Panc1 (cell line): ENCODE results near the gene MEI4. TPM values are rescaled to one million over a fixed set of nuclear protein-coding genes. Genes with fewer than 3 reads are reported as not detected.

Experiments
- ATAC-seq: fragments of 200-7000 bp; cut with Tn5 transposase; 2 replicates; pipeline ENCODE4 v1.9.1; 2020; ENCODE audit warnings: mild to moderate bottlenecking, moderate library complexity
- BruUV-seq: library from RNA; stranded (reverse); fragments of 400-500 nt; replicated peaks from 2 replicates; lab custom pipeline; 2021; lab: Mats Ljungman, UMichigan
- CTCF ChIA-PET: fragments of 300-600 bp; sonication (Branson Sonifier 250); formaldehyde crosslinking; loops from one replicate; lab custom pipeline; 2022; ENCODE audit warnings: antibody characterized with exemption; lab: Charles Lee
- POLR2A ChIA-PET: fragments of 300-600 bp; sonication (Branson Sonifier 250); formaldehyde crosslinking; loops from one replicate; lab custom pipeline; 2022; ENCODE audit warnings: antibody characterized with exemption; lab: Charles Lee
- DNase-seq: peaks from one replicate; pipeline ENCODE4 v3.0.0-alpha.2; 2010; ENCODE audit warnings: low read depth, low spot score
- H3K27ac ChIP-seq: 2 replicates; pipeline ENCODE4 v1.5.1; 2011; ENCODE audit warnings: mild to moderate bottlenecking, low read length, inconsistent platforms
- H3K27me3 ChIP-seq: fragments of 200-500 bp; sonication (Bioruptor generic); 2 replicates; pipeline ENCODE4 v1.6.0; 2014; ENCODE audit warnings: low read length, inconsistent platforms; ENCODE audit not compliant: control insufficient read depth, insufficient read depth
- H3K36me3 ChIP-seq: fragments of 200-500 bp; sonication (Bioruptor generic); 2 replicates; pipeline ENCODE4 v1.5.1; 2014; ENCODE audit warnings: inconsistent platforms, mild to moderate bottlenecking, low read length, moderate library complexity; ENCODE audit not compliant: control insufficient read depth, insufficient read depth
- H3K4me1 ChIP-seq: 2 replicates; pipeline ENCODE4 v1.5.1; 2011; ENCODE audit warnings: inconsistent platforms, mild to moderate bottlenecking, low read length, moderate library complexity; ENCODE audit not compliant: control insufficient read depth, insufficient read depth
- H3K4me3 ChIP-seq, 2 experiments: 2 replicates each; pipeline ENCODE4 v1.5.1; 2011 to 2012; ENCODE audit warnings: low read depth in 2 of 2, low read length in 2 of 2, mild to moderate bottlenecking in 2 of 2, inconsistent platforms in 1 of 2, moderate library complexity in 1 of 2
- H3K9me3 ChIP-seq: fragments of 200-500 bp; sonication (Bioruptor generic); 2 replicates; pipeline ENCODE4 v1.5.1; 2014; ENCODE audit warnings: low read depth, mild to moderate bottlenecking, inconsistent platforms, low read length, moderate library complexity; ENCODE audit not compliant: control insufficient read depth, insufficient read depth
- POLR2AphosphoS5 ChIP-seq: IDR thresholded peaks from 2 replicates; pipeline ENCODE4 v1.6.1; 2012; ENCODE audit warnings: mild to moderate bottlenecking, low read depth, low read length, moderate library complexity
- SIN3A ChIP-seq: IDR thresholded peaks from 2 replicates; pipeline ENCODE4 v1.6.1; 2012; ENCODE audit warnings: low read depth, mild to moderate bottlenecking, low read length, moderate library complexity, borderline replicate concordance; ENCODE audit not compliant: insufficient read depth
- TCF7L2 ChIP-seq: IDR thresholded peaks from 2 replicates; pipeline ENCODE4 v1.6.1; 2011; ENCODE audit warnings: mild to moderate bottlenecking, low read depth, low read length, inconsistent platforms
- in situ Hi-C: cut with HindIII; loops from 2 replicates; pipeline ENCODE4 v1.10.0; 2016; ENCODE audit warnings: low sequenced_read_pairs, low pct_unique_long_range_greater_than_20kb
- intact Hi-C: fragments of 100-400 bp; cut with micrococcal nuclease; formaldehyde crosslinking; loops from one replicate; pipeline ENCODE4 v1.10.0; 2022; ENCODE audit not compliant: unreplicated experiment
- total RNA-seq: library from RNA; stranded (reverse); gene quantifications from one replicate; pipeline ENCODE4 v1.2.1, GENCODE V29; 2021; ENCODE audit not compliant: unreplicated experiment
- TF ChIP-seq, protein P1 (sequence below): fragments of 450-650 bp; IDR thresholded peaks from 2 replicates; pipeline ENCODE4 v1.5.1; 2017; ENCODE audit warnings: mild to moderate bottlenecking
- TF ChIP-seq, protein P2 (sequence below), 2 experiments: IDR thresholded peaks; 2 replicates each; pipeline ENCODE4 v1.6.1; 2011 to 2012; ENCODE audit warnings: low read depth in 2 of 2, control low read depth in 1 of 2, low read length in 1 of 2, mild to moderate bottlenecking in 1 of 2, moderate library complexity in 1 of 2; ENCODE audit not compliant: insufficient read depth in 1 of 2

MEI4 gene
- total RNA-seq, 1 experiment from 2014 or later = 0.05 TPM

DNA sequence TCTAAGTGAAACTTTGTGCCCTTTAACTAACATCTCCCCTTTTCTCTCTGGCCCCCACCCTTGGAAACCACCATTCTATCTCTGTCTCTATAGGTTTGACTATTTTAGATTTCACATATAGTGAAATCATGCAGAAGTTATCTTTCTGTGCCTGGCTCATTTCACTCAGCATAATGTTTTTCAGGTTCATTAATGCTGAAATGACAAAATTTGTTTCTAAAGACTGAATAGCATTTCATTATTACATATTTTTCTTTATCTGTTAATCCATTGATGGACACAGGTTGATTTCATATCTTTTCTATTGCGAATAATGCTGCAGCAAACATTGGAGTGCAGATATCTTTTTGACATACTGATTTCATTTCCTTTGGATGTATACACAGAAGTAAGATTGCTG, 30.7 kb downstream of the MEI4 start:
- intact Hi-C loops (no loop called here), in situ Hi-C loops (no loop called here)
- POLR2A ChIA-PET = no interaction called here
- Histone ChIP-seq H3K27ac (no peak overlapping the region), H3K9me3 (no peaks in the 10 kb centered on the region), H3K36me3 (no peaks in the 10 kb centered on the region), H3K27me3 (no peaks in the 10 kb centered on the region), H3K4me1 (no peaks in the 10 kb centered on the region), H3K4me3 (no peak overlapping the region)
- no peak for TF ChIP-seq SIN3A
- TF ChIP-seq POLR2AphosphoS5 = no peak
- TF ChIP-seq, protein P1, sequence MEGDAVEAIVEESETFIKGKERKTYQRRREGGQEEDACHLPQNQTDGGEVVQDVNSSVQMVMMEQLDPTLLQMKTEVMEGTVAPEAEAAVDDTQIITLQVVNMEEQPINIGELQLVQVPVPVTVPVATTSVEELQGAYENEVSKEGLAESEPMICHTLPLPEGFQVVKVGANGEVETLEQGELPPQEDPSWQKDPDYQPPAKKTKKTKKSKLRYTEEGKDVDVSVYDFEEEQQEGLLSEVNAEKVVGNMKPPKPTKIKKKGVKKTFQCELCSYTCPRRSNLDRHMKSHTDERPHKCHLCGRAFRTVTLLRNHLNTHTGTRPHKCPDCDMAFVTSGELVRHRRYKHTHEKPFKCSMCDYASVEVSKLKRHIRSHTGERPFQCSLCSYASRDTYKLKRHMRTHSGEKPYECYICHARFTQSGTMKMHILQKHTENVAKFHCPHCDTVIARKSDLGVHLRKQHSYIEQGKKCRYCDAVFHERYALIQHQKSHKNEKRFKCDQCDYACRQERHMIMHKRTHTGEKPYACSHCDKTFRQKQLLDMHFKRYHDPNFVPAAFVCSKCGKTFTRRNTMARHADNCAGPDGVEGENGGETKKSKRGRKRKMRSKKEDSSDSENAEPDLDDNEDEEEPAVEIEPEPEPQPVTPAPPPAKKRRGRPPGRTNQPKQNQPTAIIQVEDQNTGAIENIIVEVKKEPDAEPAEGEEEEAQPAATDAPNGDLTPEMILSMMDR = no peak
- TF ChIP-seq TCF7L2 = no peak
- TF ChIP-seq, protein P2, sequence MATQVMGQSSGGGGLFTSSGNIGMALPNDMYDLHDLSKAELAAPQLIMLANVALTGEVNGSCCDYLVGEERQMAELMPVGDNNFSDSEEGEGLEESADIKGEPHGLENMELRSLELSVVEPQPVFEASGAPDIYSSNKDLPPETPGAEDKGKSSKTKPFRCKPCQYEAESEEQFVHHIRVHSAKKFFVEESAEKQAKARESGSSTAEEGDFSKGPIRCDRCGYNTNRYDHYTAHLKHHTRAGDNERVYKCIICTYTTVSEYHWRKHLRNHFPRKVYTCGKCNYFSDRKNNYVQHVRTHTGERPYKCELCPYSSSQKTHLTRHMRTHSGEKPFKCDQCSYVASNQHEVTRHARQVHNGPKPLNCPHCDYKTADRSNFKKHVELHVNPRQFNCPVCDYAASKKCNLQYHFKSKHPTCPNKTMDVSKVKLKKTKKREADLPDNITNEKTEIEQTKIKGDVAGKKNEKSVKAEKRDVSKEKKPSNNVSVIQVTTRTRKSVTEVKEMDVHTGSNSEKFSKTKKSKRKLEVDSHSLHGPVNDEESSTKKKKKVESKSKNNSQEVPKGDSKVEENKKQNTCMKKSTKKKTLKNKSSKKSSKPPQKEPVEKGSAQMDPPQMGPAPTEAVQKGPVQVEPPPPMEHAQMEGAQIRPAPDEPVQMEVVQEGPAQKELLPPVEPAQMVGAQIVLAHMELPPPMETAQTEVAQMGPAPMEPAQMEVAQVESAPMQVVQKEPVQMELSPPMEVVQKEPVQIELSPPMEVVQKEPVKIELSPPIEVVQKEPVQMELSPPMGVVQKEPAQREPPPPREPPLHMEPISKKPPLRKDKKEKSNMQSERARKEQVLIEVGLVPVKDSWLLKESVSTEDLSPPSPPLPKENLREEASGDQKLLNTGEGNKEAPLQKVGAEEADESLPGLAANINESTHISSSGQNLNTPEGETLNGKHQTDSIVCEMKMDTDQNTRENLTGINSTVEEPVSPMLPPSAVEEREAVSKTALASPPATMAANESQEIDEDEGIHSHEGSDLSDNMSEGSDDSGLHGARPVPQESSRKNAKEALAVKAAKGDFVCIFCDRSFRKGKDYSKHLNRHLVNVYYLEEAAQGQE (IDR thresholded peaks at IDR 0.05; ENCODE audit: insufficient read depth in 1 of 2, low read depth in 2 of 2, low read length in 1 of 2) = no peak
- ATAC-seq = no peak
- no TSS peak for BruUV-seq
- CTCF ChIA-PET = no interaction called here
- DNase-seq = no peak

DNA sequence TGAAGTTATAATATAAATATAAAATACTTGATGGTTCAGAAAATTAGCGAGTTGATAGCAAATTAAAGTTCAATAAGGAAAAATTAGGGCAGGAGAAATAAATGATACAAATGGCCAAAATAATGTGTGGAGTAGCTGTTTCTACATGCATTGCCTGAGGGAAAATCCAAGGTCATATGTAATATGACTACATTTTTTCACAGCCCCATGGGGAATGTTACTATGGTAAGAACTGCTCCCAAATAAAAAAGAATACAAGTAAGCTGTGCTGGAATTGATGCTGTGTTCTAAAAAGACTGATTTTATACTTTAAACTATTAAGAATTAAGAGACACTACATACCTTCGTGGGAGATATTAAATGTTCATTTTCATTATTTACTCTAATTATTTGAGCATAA, 34.1 kb downstream of the MEI4 start:
- no peak for ATAC-seq
- BruUV-seq = no TSS peak
- ChIA-PET POLR2A (no interaction called here), CTCF (no interaction called here)
- in situ Hi-C loops = no loop called here
- H3K9me3 ChIP-seq = no peaks in the 10 kb centered on the region
- H3K36me3 ChIP-seq = no peaks in the 10 kb centered on the region
- no peak for TF ChIP-seq SIN3A
- no peak for TF ChIP-seq TCF7L2
- TF ChIP-seq, protein P1 = no peak
- TF ChIP-seq, protein P2 (IDR thresholded peaks at IDR 0.05; ENCODE audit: insufficient read depth in 1 of 2, low read depth in 2 of 2, low read length in 1 of 2) = no peak
- intact Hi-C loops = no loop called here
- H3K4me3 ChIP-seq = no peak overlapping the region
- H3K4me1 ChIP-seq = no peaks in the 10 kb centered on the region
- DNase-seq = no peak
- H3K27me3 ChIP-seq = no peaks in the 10 kb centered on the region
- H3K27ac ChIP-seq = no peak overlapping the region
